Mammary epithelial cell (primary cell): ENCODE measurements around the gene CEP112.

Source experiments
- CTCF ChIP-seq, 2 donors: IDR thresholded peaks in 1 of 2; conservative IDR thresholded peaks in 1 of 2; 2 replicates each; pipeline ENCODE4 v1.5.1; 2011 to 2012; ENCODE audit warnings: inconsistent platforms in 2 of 2, low read length in 2 of 2, mild to moderate bottlenecking in 2 of 2, control low read depth in 1 of 2, low read depth in 1 of 2; ENCODE audit not compliant: insufficient read depth in 1 of 2; ENCODE audit errors: extremely low read depth in 1 of 2
- EZH2 ChIP-seq: IDR thresholded peaks from 2 replicates; pipeline ENCODE4 v1.6.1; 2012; ENCODE audit warnings: low read length, inconsistent platforms, borderline replicate concordance

GRCh38 chr17:66171692-66172091, 20.2 kb downstream of the CEP112 start:
- TF ChIP-seq CTCF (conservative IDR thresholded peaks at IDR 0.05 in 1 of 2, IDR thresholded peaks at IDR 0.05 in 1 of 2; ENCODE audit: extremely low read depth in 1 of 2, insufficient read depth in 1 of 2, low read depth in 1 of 2, low read length in 2 of 2): no peak
- no peak for TF ChIP-seq EZH2
